Measurements from ENCODE around the gene R3HDM4. TPM values are rescaled to one million over a fixed set of nuclear protein-coding genes. Genes with fewer than 3 reads are reported as not detected.
A peak's percentile ranks its signal among the peaks of the same experiment; 100 is the strongest.

R3HDM4 gene
- total and polyA plus RNA-seq, 2 donors (not counting 3 experiments of a cell fraction or from before 2014, with no cell fraction given), result 51.8 to 53.9 TPM

GRCh38 chr19:897442-898039 is 15.5 kb downstream of the R3HDM4 start:
- POLR2A ChIA-PET, result no interaction called here
- intact Hi-C loops (cut with micrococcal nuclease), result no loop called here

More at GRCh38 chr19:897442-898039, 15.5 kb downstream of the R3HDM4 start:
- dilution Hi-C loops (cut with MboI; ENCODE audit: extremely low pct_ligation_motif_present, low sequenced_read_pairs), result no loop called here
- Histone ChIP-seq H2AFZ (ENCODE audit: low read depth, low read length) (no peak overlapping the region), H3K4me1 (ENCODE audit: control insufficient read depth, extremely low read depth, insufficient read depth, low read length) (no peaks in the 10 kb centered on the region), H3K36me3 (ENCODE audit: control insufficient read depth in 2 of 2, extremely low read depth in 1 of 2, insufficient read depth in 2 of 2, low read length in 2 of 2) (peaks cover 0 to 11% of the 10 kb centered on the region in 2 experiments), H4K20me1 (replicated peaks; ENCODE audit: control insufficient read depth, extremely low read depth, insufficient read depth, low read length) (no peaks in the 10 kb centered on the region), H3K27me3 (ENCODE audit: control insufficient read depth in 2 of 2, insufficient read depth in 2 of 2, low read length in 2 of 2) (no peaks in the 10 kb centered on the region), H3K27ac (ENCODE audit: insufficient read depth, low read depth, low read length) (no peak overlapping the region), H3K9ac (replicated peaks; ENCODE audit: extremely low read depth, insufficient read depth, low read length) (no peak overlapping the region), H3K79me2 (ENCODE audit: control insufficient read depth, insufficient read depth, low read length) (no peaks in the 10 kb centered on the region), H3K4me2 (ENCODE audit: insufficient read depth, low read length) (no peak overlapping the region), H3K9me3 (replicated peaks; ENCODE audit: control insufficient read depth, insufficient read depth, low read length) (no peaks in the 10 kb centered on the region), H3K9me1 (replicated peaks; ENCODE audit: control insufficient read depth, extremely low read depth, insufficient read depth, low read length) (no peaks in the 10 kb centered on the region), H3K4me3 (replicated peaks in 1 of 3; ENCODE audit: insufficient read depth in 1 of 3, low read depth in 1 of 3, low read length in 3 of 3) (no peak overlapping the region)
- no peak for DNase-seq (ENCODE audit: low read depth, low spot score)
- no TSS peak for BruUV-seq (replicated peaks)
- CTCF ChIA-PET, result interaction anchor here (0.7 to 1.3 kb wide), 2 partner anchors 8 to 32 kb away, joined by 3 read pairs; no protein-coding TSS in a partner anchor
- no peak for FAIRE-seq
- TF ChIP-seq POLR2AphosphoS5 (IDR thresholded peaks at IDR 0.05; ENCODE audit: insufficient read depth, low read depth, low read length) (no peak), CTCF (IDR thresholded peaks at IDR 0.05; ENCODE audit: extremely low read depth in 1 of 2, insufficient read depth in 1 of 2, low read depth in 1 of 2, low read length in 2 of 2) (peak in 1 of 2 donors; percentile 15)

All from endothelial cell of umbilical vein (primary cell).